ENCODE measurements around the gene GRM4.

GRM4 gene

DNA sequence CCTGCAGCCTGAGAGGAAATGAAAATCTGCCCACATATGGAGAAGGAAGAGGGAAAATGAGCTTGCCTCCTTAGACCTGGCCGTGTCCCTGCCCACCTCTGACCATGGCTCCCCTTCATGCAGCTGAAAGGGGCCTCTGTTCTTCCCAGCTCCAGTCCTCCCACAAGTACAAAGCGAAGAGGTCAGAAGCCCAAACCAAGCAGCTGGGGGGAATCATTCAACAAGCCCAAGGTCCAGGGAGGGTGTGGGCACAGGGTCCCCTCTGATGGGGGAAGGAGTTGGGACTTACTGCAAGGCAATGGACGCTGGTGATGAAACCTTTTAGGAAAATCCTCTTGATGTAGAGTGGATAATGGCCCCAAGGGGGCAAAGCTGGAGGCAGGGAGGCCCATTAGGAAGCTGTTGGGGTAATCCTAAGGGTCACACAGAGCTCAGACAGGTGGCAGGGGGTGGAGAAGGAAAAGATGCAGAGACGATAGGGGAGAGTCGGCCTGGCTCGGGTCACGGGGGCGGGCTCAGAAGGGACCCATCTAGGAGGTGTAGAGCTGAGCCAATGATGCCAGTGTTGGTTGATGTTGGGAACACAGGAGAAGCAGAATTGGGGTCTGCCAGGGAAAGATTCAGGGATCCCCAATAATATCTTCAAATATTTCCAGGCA, 16.1 kb upstream of the GRM4 start:
- Histone ChIP-seq H3K27ac (ENCODE audit: low read depth, low read length) (no peak overlapping the region), H3K9ac (ENCODE audit: low read length) (no peak overlapping the region), H3K56ac (ENCODE audit: low read length) (no peak overlapping the region), H3K4me2 (ENCODE audit: low read length) (no peak overlapping the region), H3K4ac (ENCODE audit: low read depth, low read length) (no peak overlapping the region), H2BK15ac (replicated peaks; ENCODE audit: low read depth) (no peak overlapping the region), H2BK120ac (ENCODE audit: low read depth, low read length) (no peak overlapping the region), H4K8ac (ENCODE audit: low read depth, low read length) (no peak overlapping the region), H3K23ac (ENCODE audit: low read length) (no peak overlapping the region), H3K27me3 (ENCODE audit: insufficient read depth, low read length, poor library complexity) (no peaks in the 10 kb centered on the region), H2AK5ac (ENCODE audit: low read length) (no peak overlapping the region), H3K79me1 (ENCODE audit: low read length) (no peaks in the 10 kb centered on the region), H4K5ac (ENCODE audit: low read length) (no peak overlapping the region), H3K79me2 (ENCODE audit: control insufficient read depth, insufficient read depth, low read length) (no peaks in the 10 kb centered on the region), H2BK5ac (ENCODE audit: low read length) (no peak overlapping the region), H3K18ac (ENCODE audit: low read length) (no peak overlapping the region), H3K4me1 (ENCODE audit: control insufficient read depth, low read depth, low read length) (no peaks in the 10 kb centered on the region), H3K36me3 (ENCODE audit: control insufficient read depth, insufficient read depth, low read length) (no peaks in the 10 kb centered on the region), H3K4me3 (ENCODE audit: low read length) (no peak overlapping the region)
- no peak for DNase-seq
- no CpG with 5 or more reads among the region's 8 CpGs for WGBS (ENCODE audit: extremely low coverage, insufficient coverage, low lambda C conversion rate)

DNA sequence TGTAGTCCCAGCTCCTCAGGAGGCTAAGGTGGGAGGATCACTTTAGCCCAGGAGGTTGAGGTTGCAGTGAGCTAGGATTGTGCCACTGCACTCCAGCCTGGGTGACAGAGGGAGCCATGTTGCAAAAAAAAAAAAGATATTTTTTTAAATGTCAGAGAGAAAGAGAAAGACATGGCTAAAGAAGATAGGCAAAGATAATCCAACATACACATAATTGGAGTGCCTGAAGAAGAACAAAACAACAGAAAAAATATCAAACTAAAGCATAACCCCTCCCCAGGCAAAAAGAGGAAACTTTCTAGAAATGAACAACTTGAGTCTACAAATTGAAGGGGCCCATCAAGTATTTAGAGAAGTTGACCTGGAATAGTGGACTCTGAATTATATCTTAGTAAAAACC, 14.0 kb upstream of the GRM4 start:
- H2AK5ac ChIP-seq (ENCODE audit: low read length), result no peak overlapping the region
- H3K79me2 ChIP-seq (ENCODE audit: control insufficient read depth, insufficient read depth, low read length), result no peaks in the 10 kb centered on the region
- no peaks in the 10 kb centered on the region for H3K4me1 ChIP-seq (ENCODE audit: control insufficient read depth, low read depth, low read length)
- no peak overlapping the region for H3K23ac ChIP-seq (ENCODE audit: low read length)
- DNase-seq, result no peak
- no peak overlapping the region for H3K27ac ChIP-seq (ENCODE audit: low read depth, low read length)
- H2BK5ac ChIP-seq (ENCODE audit: low read length), result no peak overlapping the region
- H2BK120ac ChIP-seq (ENCODE audit: low read depth, low read length), result no peak overlapping the region
- no peak overlapping the region for H3K18ac ChIP-seq (ENCODE audit: low read length)
- H3K36me3 ChIP-seq (ENCODE audit: control insufficient read depth, insufficient read depth, low read length), result no peaks in the 10 kb centered on the region
- no peak overlapping the region for H3K4me2 ChIP-seq (ENCODE audit: low read length)
- H4K8ac ChIP-seq (ENCODE audit: low read depth, low read length), result no peak overlapping the region
- H3K27me3 ChIP-seq (ENCODE audit: insufficient read depth, low read length, poor library complexity), result no peaks in the 10 kb centered on the region
- no peak overlapping the region for H3K56ac ChIP-seq (ENCODE audit: low read length)
- no peak overlapping the region for H2BK15ac ChIP-seq (replicated peaks; ENCODE audit: low read depth)
- no peak overlapping the region for H3K4ac ChIP-seq (ENCODE audit: low read depth, low read length)
- no peak overlapping the region for H3K4me3 ChIP-seq (ENCODE audit: low read length)
- H3K9ac ChIP-seq (ENCODE audit: low read length), result no peak overlapping the region
- no peaks in the 10 kb centered on the region for H3K79me1 ChIP-seq (ENCODE audit: low read length)
- no peak overlapping the region for H4K5ac ChIP-seq (ENCODE audit: low read length)

DNA sequence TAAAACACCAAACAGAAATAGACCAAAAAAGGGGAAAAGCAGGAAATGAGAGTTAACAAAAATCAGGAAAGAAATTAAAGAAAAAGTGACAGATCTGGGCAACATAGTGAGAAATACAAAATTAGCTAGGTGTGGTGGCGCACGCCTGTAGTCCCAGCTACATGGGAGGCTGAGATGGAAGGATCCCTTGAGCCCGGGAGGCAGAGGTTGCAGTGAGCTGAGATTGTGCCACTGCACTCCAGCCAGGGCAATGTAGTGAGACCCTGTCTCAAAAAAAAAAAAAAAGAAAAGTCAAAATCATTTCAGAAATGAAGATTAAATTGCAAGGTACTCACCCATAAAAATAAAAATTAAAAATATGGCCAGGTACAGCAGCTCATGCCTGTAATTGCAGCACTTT, 13.0 kb upstream of the GRM4 start:
- Histone ChIP-seq H3K27ac (ENCODE audit: low read depth, low read length) (no peak overlapping the region), H3K27me3 (ENCODE audit: insufficient read depth, low read length, poor library complexity) (no peaks in the 10 kb centered on the region), H2AK5ac (ENCODE audit: low read length) (no peak overlapping the region), H4K8ac (ENCODE audit: low read depth, low read length) (no peak overlapping the region), H2BK15ac (replicated peaks; ENCODE audit: low read depth) (no peak overlapping the region), H3K79me1 (ENCODE audit: low read length) (no peaks in the 10 kb centered on the region), H2BK120ac (ENCODE audit: low read depth, low read length) (no peak overlapping the region), H3K4ac (ENCODE audit: low read depth, low read length) (no peak overlapping the region), H3K4me3 (ENCODE audit: low read length) (no peak overlapping the region), H4K5ac (ENCODE audit: low read length) (no peak overlapping the region), H3K4me2 (ENCODE audit: low read length) (no peak overlapping the region), H3K79me2 (ENCODE audit: control insufficient read depth, insufficient read depth, low read length) (no peaks in the 10 kb centered on the region), H3K4me1 (ENCODE audit: control insufficient read depth, low read depth, low read length) (no peaks in the 10 kb centered on the region), H3K9ac (ENCODE audit: low read length) (no peak overlapping the region), H3K18ac (ENCODE audit: low read length) (no peak overlapping the region), H3K36me3 (ENCODE audit: control insufficient read depth, insufficient read depth, low read length) (no peaks in the 10 kb centered on the region), H2BK5ac (ENCODE audit: low read length) (no peak overlapping the region), H3K23ac (ENCODE audit: low read length) (no peak overlapping the region), H3K56ac (ENCODE audit: low read length) (no peak overlapping the region)
- no CpG with 5 or more reads among the region's 3 CpGs for WGBS (ENCODE audit: extremely low coverage, insufficient coverage, low lambda C conversion rate)
- no peak for DNase-seq

DNA sequence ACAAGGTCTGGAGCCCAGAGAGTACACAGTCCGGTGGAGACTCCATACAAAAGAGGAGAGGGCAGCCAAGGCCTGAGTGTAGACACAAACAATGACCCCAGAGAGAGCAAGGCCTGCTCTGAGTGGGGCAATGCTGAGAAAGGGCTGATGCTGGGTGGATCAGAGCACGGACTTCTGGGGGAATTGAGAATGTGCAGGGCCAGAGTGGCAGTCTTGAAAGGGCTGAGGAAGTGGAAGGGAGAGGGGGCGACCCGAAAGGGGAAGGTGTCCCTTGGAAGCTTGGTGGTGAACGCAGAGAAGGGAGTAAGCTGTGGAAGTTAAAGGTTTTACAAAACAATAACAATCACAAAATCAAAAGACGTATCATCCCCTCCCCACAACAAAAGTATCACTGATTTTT, 12.0 kb upstream of the GRM4 start:
- no peak overlapping the region for H3K27ac ChIP-seq (ENCODE audit: low read depth, low read length)
- H4K8ac ChIP-seq (ENCODE audit: low read depth, low read length), result no peak overlapping the region
- H3K56ac ChIP-seq (ENCODE audit: low read length), result no peak overlapping the region
- H3K27me3 ChIP-seq (ENCODE audit: insufficient read depth, low read length, poor library complexity), result no peaks in the 10 kb centered on the region
- no peak overlapping the region for H3K4me2 ChIP-seq (ENCODE audit: low read length)
- H3K4me3 ChIP-seq (ENCODE audit: low read length), result no peak overlapping the region
- H2AK5ac ChIP-seq (ENCODE audit: low read length), result no peak overlapping the region
- H3K4me1 ChIP-seq (ENCODE audit: control insufficient read depth, low read depth, low read length), result no peaks in the 10 kb centered on the region
- no peaks in the 10 kb centered on the region for H3K79me1 ChIP-seq (ENCODE audit: low read length)
- H2BK15ac ChIP-seq (replicated peaks; ENCODE audit: low read depth), result no peak overlapping the region
- H3K18ac ChIP-seq (ENCODE audit: low read length), result no peak overlapping the region
- no peak overlapping the region for H2BK120ac ChIP-seq (ENCODE audit: low read depth, low read length)
- no peak overlapping the region for H3K9ac ChIP-seq (ENCODE audit: low read length)
- no peak for DNase-seq
- H3K23ac ChIP-seq (ENCODE audit: low read length), result no peak overlapping the region
- H2BK5ac ChIP-seq (ENCODE audit: low read length), result no peak overlapping the region
- no peaks in the 10 kb centered on the region for H3K36me3 ChIP-seq (ENCODE audit: control insufficient read depth, insufficient read depth, low read length)
- no peak overlapping the region for H3K4ac ChIP-seq (ENCODE audit: low read depth, low read length)
- H3K79me2 ChIP-seq (ENCODE audit: control insufficient read depth, insufficient read depth, low read length), result no peaks in the 10 kb centered on the region
- H4K5ac ChIP-seq (ENCODE audit: low read length), result no peak overlapping the region
- no CpG with 5 or more reads among the region's 6 CpGs for WGBS (ENCODE audit: extremely low coverage, insufficient coverage, low lambda C conversion rate)

DNA sequence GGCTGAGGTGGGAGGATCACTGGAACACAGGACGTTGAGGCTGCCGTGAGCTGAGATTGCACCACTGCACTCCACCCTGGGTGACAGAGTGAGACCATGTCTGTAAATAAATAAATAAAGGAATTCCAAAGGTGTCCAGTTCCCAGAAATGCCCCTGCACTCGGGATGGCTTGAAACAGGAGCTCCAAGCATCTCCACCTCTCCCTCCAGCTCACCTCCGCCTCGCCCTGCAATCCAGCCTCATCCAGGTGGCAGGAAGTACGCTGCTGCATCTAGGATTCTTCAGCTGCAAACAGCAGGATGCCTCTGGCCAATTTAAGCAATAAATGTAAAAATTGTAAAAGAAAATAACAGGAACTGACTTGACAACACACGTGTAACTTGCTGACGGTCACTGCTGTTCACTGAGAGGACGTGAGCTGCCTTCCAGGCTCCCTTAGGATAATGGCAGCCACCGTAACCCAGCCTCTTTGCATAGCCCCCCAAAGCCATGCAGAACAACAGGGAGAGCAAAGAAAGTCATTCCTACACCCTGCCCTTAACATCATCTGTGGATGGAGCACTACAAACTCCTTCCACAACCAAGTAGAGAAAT, 11.4 kb upstream of the GRM4 start:
- Histone ChIP-seq H3K18ac (ENCODE audit: low read length) (no peak overlapping the region), H2BK120ac (ENCODE audit: low read depth, low read length) (no peak overlapping the region), H3K27ac (ENCODE audit: low read depth, low read length) (no peak overlapping the region), H3K27me3 (ENCODE audit: insufficient read depth, low read length, poor library complexity) (no peaks in the 10 kb centered on the region), H3K79me2 (ENCODE audit: control insufficient read depth, insufficient read depth, low read length) (no peaks in the 10 kb centered on the region), H3K4me2 (ENCODE audit: low read length) (no peak overlapping the region), H2AK5ac (ENCODE audit: low read length) (no peak overlapping the region), H3K56ac (ENCODE audit: low read length) (no peak overlapping the region), H3K36me3 (ENCODE audit: control insufficient read depth, insufficient read depth, low read length) (no peaks in the 10 kb centered on the region), H4K5ac (ENCODE audit: low read length) (no peak overlapping the region), H2BK5ac (ENCODE audit: low read length) (no peak overlapping the region), H3K4me1 (ENCODE audit: control insufficient read depth, low read depth, low read length) (no peaks in the 10 kb centered on the region), H2BK15ac (replicated peaks; ENCODE audit: low read depth) (no peak overlapping the region), H3K79me1 (ENCODE audit: low read length) (no peaks in the 10 kb centered on the region), H3K4ac (ENCODE audit: low read depth, low read length) (no peak overlapping the region), H3K23ac (ENCODE audit: low read length) (no peak overlapping the region), H3K9ac (ENCODE audit: low read length) (no peak overlapping the region), H4K8ac (ENCODE audit: low read depth, low read length) (no peak overlapping the region), H3K4me3 (ENCODE audit: low read length) (no peak overlapping the region)
- DNase-seq, result no peak
- WGBS (ENCODE audit: extremely low coverage, insufficient coverage, low lambda C conversion rate), result no CpG with 5 or more reads among the region's 10 CpGs
